GM13976 (cell line): ENCODE results near the gene FASN.
"Not testable (repeated sequence)": the region's sequence is repeated elsewhere in the genome, so short reads cannot be mapped to it uniquely, and the experiment has no call there.

Experiments
- DNase-seq: peaks from one replicate; pipeline ENCODE4 v3.0.0; 2012; ENCODE audit warnings: low spot score
- in situ Hi-C: fragments of 300-500 bp; cut with MboI; formaldehyde crosslinking; loops from one replicate; pipeline ENCODE4 v1.12.0; 2022; ENCODE audit warnings: low sequenced_read_pairs, mixed read lengths, inconsistent platforms; ENCODE audit not compliant: unreplicated experiment
- TF ChIP-seq, protein P1 (sequence below): IDR thresholded peaks from 2 replicates; pipeline ENCODE4 v1.5.1; 2012; ENCODE audit warnings: borderline replicate concordance, mild to moderate bottlenecking; ENCODE audit not compliant: insufficient read depth; ENCODE audit errors: extremely low read depth, missing control alignments, control extremely low read depth

The FASN gene

DNA sequence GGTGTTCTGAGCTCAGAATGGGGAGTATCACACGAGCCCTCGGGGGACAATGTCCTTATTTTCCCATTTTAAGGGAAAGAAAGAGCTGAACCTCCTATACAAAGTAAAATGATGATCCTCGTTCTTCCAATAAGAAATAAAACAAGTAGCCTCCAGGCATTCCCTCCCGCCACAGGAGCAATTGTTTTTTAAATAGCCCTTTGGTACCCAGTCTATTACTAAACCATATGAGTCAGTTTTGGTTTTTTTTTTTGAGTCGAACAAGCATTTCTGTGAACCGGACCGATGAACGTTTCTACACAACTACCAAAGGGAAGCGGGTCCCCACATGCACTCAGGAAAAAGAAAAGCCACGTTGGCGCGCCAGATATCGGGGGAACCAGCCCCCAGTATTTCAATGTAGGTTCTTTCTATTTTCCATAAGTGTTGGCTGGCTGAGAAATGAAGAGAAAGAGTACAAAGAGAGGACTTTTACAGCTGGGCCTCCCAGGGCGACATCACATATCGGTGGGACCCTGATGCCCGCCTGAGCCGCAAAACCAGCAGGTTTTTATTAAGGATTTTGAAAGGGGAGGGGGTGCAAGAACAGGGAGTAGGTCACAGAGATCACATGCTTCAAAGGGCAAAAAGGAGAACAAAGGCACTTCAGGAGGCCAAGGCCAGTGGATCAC lies 56.8 kb downstream of the FASN start:
- no peak for DNase-seq
- TF ChIP-seq, protein P1, sequence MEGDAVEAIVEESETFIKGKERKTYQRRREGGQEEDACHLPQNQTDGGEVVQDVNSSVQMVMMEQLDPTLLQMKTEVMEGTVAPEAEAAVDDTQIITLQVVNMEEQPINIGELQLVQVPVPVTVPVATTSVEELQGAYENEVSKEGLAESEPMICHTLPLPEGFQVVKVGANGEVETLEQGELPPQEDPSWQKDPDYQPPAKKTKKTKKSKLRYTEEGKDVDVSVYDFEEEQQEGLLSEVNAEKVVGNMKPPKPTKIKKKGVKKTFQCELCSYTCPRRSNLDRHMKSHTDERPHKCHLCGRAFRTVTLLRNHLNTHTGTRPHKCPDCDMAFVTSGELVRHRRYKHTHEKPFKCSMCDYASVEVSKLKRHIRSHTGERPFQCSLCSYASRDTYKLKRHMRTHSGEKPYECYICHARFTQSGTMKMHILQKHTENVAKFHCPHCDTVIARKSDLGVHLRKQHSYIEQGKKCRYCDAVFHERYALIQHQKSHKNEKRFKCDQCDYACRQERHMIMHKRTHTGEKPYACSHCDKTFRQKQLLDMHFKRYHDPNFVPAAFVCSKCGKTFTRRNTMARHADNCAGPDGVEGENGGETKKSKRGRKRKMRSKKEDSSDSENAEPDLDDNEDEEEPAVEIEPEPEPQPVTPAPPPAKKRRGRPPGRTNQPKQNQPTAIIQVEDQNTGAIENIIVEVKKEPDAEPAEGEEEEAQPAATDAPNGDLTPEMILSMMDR: no peak
- in situ Hi-C loops: no loop called here

GRCh38 chr17:82039695-82040299 lies 58.2 kb downstream of the FASN start:
- DNase-seq: no peak
- TF ChIP-seq, protein P1: no peak
- in situ Hi-C loops: no loop called here

GRCh38 chr17:82038796-82039409 lies 59.1 kb downstream of the FASN start:
- in situ Hi-C loops, DNase-seq: not testable (repeated sequence)

DNA sequence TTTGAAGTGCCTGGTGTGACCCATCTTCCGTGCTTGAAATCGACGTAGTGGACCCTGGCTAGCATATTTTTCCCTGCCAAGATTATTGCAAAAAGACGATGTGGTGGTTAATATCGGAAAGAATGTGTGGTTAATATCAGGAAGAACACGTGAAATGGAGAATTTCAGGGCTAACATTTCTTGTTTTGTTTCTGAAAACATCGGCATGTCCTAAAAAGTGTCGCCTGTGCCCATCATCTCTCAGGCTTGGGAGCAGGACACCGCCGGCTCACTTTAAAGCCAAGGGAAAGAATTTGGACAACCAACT lies 60.2 kb downstream of the FASN start:
- TF ChIP-seq, protein P1: no peak
- in situ Hi-C loops: no loop called here
- no peak for DNase-seq

- in situ Hi-C loops: no loop called here
- DNase-seq: peak; percentile 98
- TF ChIP-seq, protein P1: peak; percentile 95
Observed at GRCh38 chr17:82037092-82037888, 60.7 kb downstream of the FASN start, which contains the start of gene DCXR. DCXR (minus strand) TSS chr17:82037697; CDS start chr17:82037682, 15 bp downstream.

GRCh38 chr17:82036634-82037091 lies 61.4 kb downstream of the FASN start:
- DNase-seq: no peak
- in situ Hi-C loops: no loop called here
- TF ChIP-seq, protein P1: no peak
